ENCODE data around the gene TADA3.
A peak's percentile ranks its signal among the peaks of the same experiment; 100 is the strongest.

TADA3 gene, protein sequence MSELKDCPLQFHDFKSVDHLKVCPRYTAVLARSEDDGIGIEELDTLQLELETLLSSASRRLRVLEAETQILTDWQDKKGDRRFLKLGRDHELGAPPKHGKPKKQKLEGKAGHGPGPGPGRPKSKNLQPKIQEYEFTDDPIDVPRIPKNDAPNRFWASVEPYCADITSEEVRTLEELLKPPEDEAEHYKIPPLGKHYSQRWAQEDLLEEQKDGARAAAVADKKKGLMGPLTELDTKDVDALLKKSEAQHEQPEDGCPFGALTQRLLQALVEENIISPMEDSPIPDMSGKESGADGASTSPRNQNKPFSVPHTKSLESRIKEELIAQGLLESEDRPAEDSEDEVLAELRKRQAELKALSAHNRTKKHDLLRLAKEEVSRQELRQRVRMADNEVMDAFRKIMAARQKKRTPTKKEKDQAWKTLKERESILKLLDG

DNA sequence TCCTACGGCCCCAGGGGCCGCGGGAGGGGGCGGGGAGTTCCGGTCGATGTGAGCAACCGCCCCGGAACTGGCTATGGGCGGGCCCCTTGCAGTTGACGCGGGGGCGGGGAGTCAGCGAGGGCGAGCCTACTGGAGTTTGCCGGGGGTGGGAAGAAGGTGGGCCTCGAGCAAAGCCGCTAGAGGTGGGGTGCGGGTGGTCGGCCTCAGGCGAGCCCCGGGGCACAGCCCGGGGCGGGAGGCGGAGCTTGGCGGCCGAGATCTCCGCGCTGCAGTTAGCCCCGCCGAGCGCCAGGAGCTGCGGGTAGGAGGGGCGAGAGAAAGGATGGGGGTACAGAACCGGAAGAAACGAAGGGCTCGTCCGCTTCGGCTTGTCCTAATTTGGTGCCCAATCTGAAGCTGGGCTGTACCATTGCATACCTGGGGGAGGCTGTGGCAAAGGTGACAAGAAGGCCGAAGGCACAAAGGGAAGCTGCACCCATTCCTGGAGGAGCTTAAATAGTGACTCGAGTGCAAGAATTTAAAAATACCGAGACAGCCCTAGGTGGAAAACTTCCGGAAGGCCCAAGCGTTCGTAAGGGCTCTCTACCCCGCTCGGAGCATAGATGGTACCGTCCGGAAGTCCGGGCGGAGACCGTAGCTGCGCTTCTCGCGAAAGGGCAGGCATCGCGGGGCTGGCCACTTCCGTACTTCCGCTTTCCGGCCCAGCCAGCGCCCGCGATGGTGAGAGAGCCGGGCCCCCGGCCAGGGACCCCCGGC is at the start of gene TADA3, which contains the start of gene ARPC4:
TADA3 (minus strand) TSS at position 69 of the 756 bp plus-strand sequence. CDS start 1,007 bp downstream, outside the sequence.
ARPC4 (plus strand) TSS at position 678 of the 756 bp plus-strand sequence; CDS start at position 718, 40 bp downstream.
- peak; percentile 93 for DNase-seq

DNA sequence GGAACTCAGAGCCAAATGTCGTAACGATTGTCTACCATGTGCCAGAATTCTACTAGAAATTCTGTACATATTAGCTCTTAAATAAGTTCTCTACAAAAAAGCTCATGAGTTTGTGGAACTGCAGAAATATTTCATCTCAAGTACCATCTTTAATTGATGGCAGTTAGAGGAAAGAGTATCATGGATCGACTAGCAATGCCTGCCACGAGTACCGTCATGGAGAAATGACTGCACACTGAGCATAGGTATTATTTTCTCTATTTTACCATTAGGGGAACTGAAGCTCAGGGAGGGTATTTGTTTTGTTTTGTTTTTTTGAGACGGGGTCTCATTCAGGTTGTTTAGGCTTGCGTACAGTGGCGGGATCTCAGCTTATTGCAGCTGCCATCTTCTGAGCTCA is 48.7 kb upstream of the TADA3 start:
- no peak for DNase-seq

DNA sequence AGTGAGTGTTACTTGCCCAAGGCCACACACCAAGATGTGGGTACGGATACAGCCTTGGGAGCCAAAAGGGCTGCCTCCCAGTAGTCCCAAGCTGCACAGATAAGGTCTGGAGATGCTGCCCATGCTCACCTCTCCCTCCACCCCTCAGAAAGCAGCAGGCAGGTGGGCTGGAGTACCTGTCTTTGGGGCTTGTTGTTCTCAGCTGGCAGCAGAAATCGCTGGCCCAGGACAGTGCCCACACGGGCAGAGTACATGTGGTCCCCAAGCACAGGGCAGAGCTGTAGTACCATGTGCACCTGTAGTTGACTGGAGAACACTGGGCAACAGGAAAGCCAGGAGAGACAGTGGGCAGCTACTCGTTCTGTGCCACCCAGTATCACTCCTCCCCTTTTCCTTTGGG is 46.6 kb upstream of the TADA3 start:
- DNase-seq, result no peak

DNA sequence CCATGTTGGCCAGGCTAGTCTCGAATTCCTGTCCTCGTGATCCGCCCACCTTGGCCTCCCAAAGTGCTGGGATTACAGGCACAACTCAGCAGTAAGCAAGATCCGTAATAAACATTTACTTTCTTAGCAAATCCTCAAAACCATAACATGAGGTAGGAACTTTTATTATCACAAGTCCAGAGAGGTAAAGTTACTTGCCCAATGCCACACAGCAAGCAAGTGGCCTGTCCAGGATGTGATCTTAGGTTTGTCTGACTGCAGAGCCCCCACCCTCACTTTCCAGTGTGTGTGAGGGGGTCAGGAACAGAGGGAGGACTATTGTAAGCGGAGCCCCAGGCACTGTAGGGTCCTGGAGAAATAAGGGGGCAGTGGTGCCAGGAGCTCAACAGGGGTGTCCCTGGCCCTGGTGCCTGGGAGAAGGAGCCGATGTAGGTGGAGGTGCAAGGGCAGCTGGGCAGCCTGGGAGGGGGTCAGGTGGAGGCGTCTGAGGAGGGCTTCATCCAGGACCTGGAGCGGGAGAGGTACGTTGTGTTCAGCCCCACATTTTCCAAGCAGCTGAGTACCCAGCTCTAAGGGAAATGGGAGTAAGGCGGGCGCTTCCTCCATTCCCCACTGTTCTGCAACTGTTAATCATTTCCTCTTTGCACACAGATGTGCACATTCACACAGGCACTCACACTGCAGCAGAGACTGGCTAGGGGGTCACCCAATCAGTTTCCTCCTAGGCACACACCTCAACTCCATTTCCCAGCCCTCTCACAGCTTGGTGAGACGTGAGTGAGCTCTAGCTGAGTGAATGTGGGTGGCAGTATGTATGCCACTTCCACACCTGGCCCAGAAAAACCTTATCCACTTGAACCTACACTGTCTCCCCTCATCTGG is 45.7 kb upstream of the TADA3 start:
- no peak for DNase-seq

DNA sequence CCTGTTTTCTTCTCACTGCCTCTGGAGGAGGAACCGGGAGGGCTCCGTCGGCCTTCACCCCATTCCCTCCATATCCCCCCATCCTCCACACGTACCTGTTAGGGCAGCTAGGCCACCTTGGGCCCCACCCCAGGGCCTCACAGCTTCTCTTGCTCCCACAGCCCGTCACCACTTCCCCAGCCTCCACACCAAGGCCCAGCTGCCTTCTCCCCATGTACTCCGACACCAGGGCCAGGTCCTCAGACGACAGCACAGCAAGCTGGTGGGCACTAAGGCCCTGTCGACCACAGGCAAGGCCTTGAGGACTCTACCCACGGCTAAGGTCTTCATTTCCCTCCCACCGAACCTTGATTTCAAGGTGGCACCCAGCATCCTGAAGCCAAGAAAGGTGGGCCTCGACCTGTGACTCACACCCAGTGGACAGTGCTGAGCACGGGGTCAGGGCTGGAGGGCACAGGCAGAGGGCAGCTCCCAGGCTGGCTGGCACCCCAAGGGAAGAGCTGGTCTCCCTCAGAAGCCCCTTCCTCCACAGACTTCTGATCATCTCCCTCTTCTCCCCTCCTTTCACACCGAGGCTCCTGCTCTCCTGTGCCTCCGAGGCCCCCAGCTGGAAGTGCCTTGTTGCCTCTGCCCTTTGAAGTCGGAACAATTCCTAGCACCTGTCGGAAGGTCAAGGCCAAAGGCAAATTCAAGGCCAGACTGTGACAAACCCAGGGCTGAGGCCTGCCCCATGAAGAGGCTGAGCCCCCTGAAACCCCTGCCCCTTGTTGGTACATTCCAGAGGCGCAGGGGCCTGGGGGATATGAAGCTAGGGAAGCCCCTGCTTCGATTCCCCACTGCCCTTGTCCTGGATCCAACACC is 42.5 kb upstream of the TADA3 start:
- no peak for DNase-seq

DNA sequence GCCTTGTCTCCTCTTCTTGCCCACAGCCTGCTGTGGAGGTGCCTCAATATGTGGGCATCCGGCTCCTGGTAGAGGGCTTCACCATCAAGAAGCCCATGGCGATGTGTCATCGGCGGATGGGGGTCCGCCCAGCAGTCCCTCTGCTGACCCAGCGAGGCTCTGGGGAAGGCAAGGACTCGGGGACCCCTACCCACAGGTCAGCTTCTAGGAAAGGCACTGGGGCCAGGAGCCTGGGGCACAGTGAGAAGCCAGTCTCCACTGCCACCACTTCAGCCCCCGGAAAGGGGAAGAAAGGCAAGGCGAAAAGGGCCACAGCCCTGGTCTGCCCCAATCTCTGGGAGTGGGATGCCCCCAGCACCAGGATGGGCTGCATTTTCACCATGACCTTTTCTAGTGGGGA is 40.8 kb upstream of the TADA3 start:
- DNase-seq, result no peak

DNA sequence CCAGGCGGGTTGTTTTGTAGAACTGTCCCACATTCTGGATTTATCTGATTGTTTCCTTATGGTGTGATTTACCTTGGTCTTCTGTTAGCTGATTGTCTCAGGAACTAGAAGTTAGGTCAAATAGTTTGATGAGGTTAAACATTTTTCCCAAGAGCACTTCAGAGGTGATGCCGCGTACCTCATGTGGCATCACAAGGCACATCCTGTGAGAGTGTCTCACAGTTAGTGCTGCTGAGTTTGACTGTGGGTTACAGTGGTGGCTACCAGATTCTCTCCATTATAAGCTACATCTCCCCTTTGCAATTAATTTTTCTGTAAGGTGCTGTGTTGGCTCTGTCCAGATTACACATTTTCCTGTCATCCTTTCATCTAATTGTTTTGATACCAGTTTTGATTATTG is 39.0 kb upstream of the TADA3 start:
- no peak for DNase-seq

DNA sequence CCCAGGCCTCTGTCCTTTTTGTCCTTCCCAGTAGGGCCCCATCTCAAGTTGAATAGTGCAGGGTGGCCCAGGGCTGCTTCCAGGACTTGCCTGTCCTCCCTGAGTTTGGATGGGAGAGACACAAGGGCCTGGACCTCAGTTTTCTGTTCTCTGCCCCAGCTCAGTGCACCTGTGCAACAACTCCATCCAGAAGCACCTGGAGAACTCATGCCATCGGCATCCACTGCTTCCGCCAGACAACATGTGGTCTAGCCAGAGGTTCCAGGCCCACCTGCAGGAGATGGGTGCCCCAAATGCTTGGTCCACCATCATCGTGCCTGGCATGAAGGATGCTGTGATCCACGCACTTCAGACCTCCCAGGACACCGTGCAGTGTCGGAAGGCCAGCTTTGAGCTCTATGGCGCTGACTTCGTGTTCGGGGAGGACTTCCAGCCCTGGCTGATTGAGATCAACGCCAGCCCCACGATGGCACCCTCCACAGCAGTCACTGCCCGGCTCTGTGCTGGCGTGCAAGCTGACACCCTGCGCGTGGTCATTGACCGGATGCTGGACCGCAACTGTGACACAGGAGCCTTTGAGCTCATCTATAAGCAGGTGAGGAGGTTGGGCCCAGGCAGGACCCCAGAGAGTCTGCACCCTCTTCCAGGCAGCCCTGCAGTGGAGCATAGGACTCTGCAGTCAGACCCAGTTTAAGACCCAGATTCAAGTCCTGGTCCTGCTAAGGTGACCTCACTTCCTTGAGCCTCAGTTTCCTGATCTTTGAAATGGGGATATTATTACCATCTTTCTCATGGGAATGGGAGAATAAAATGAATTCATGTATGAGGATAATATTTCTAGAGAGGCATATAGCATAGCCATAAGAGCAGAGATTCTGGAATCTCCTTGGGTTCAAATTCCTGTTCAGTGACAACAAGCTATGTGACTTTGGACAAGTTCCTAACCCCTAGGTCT is 36.8 kb upstream of the TADA3 start:
- DNase-seq, result no peak

DNA sequence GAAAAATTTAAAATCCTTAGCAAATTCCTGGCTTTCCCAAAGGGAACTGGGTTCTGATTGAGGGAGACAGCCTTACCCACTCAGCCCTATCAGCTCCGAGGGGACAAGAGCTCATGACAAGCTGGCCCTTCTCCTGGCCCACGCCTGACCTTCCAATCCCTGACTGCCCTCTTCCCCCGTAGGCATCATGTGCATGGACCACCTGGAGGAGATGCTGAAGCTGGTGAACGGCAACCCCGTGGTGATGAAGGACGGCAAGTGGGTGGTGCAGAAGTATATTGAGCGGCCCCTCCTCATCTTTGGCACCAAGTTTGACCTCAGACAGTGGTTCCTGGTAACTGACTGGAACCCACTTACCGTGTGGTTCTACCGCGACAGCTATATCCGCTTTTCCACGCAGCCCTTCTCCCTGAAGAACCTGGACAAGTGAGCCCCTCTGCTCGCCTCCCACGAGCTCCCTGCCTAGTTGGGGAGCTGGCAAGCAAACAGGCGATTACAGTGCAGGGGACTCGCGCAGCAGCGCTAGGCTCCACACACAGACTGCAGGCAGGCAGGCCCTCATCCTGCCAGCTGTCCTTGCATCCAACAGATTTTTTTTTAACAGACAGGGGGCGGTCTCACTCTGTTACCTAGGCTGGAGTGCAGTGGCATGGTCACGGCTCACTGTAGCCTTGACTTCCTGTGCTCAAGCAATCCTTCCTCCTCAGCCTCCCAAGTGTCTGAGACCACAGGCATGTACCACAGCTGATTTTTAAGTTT is 34.7 kb upstream of the TADA3 start:
- no peak for DNase-seq

DNA sequence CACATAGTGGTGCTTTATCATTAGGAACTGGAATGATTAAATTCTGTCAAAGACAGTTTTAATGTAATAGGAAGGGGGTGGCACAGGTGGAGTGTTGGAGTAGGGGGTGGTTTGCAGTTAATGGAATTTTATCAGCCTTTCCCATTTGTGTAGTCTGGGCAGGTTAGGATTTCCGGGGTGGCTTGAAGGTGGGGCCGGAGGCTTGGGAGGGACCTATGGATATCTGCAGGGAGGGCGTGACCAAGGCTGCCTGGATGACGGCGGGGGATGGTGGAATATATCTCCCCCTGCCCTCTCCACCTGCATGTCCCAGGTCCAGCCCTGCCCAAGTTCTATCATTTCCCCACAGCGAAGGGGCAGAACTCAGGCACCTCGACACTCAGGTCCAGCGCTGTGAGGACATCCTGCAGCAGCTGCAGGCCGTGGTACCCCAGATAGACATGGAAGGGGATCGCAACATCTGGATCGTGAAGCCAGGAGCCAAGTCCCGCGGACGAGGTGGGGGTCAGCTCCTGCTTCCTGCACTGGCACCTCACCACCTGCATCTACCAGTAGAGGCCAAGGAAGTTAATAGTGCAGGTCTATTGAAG is 33.3 kb upstream of the TADA3 start:
- no peak for DNase-seq

DNA sequence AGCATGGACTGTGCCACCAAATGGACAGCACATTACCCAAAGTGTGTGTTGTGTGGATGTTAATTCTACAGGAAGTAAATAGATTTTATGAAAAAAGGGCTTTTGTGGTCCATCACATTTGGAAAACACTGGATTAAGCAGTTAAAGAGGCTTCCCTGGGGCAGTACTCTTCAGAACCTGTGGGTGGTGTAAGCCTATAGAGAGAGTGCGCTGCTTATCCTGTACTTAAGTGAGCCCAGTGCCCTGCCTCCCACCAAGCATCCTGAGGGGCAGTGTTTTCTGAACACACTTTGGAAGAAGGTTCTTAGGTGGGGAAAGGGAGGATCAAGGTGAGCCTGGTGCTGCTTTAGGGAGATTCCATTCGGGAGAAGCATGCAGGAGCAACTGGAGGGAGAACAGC is 28.7 kb upstream of the TADA3 start:
- DNase-seq, result no peak

DNA sequence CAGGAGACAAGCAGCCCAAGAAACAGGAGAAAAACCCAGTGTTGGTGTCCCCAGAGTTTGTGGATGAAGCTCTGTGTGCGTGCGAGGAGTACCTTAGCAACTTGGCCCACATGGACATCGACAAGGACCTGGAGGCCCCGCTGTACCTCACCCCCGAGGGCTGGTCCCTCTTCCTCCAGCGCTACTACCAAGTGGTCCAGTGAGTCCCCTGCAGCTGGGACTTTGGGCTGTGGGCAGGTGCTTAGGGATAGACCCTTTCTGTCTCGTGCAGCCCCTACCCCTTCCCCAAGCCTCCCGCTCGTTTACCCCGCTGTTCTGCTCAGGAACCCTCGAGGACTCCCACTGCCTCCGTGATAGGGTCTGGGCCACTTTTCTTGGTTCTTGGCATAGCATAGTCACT is 28.3 kb upstream of the TADA3 start:
- DNase-seq, result no peak

DNA sequence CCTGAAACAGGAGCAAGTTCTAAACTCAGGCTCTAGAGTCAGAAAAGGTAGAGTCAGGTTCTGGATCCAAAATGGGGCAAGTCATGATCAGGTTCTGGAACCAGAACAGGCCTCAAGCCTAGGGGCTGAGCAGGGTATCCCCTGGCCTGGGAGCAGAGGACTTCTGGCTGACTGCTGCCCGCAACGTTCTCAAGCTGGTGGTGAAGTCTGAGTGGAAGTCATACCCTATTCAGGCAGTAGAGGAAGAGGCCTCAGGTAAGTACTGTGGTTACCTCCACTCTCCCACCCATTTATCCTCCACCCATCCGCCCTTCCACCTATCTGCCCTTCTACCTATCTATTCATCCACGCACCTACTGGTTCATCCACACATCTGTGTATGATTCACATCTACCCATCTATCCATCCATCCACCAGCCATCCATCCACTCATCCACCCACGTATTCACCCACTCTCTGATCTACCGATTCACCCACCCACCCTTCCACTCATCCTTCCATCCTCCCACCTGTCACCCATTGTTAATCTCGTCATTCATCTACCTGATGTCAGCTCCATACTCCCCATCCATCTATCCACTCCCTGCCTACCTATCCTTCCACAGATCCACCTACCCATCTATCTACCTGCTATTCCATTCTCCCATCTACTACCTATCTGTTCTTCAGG is 26.5 kb upstream of the TADA3 start:
- no peak for DNase-seq

DNA sequence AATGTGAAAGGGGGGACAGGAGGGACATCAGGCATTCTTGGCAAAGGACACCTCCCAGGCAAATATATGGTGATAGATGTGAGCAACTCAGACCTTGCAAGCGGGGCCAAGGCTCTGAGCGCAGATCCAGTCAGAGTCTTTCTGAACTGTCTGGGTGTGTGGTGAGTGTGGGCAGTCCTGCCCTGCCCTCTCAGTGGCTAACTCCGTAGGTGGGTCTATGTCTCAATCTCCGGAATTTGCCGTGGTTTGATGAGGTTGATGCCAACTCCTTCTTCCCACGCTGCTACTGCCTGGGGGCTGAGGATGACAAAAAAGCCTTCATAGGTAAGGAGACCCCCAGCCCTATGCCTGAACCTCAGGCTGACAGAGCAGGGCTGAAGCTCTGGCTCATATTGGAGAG is 25.2 kb upstream of the TADA3 start:
- DNase-seq, result no peak

DNA sequence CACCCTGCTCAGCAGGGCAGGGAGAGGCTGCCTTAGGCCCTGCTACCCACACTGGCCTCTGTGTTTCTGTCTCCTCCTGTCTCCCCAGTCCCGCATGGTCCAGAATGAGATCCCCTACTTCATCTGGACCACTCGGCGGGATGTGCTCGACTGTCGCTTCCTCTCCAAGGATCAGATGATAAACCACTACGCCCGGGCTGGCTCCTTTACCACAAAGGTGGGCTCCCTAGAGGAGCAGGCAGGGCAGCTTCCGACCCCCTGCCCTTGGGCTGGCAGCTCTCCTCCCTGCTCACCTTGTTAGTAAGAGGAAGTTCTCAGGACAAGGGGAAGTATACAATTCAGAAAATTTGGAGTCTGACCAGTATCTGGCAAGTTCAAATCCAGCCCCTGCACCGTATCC is 23.7 kb upstream of the TADA3 start:
- no peak for DNase-seq

DNA sequence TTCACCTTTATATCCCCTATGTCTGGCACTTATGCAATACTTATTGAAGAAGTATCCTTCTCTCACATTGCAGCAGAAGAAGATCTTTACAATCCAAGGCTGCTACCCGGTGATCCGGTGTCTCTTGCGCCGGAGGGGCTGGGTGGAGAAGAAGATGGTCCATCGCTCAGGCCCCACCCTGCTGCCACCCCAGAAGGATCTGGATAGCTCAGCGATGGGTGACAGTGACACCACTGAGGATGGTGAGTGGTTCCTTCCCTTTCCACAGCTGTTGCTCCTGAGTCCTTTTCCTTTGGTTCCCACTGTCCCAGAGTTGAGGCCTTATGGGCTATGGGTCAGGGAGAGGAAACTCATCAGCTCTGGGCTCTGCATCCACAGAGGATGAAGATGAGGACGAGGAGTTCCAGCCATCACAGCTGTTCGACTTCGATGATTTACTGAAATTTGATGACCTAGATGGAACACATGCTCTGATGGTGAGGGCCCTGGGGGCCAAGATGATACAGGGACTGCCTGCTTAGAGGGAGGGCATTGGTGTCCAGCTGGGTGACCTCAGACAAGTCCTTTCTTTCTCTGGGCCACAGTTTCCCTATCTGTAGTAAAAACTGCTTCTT is 20.7 kb upstream of the TADA3 start:
- DNase-seq, result no peak

DNA sequence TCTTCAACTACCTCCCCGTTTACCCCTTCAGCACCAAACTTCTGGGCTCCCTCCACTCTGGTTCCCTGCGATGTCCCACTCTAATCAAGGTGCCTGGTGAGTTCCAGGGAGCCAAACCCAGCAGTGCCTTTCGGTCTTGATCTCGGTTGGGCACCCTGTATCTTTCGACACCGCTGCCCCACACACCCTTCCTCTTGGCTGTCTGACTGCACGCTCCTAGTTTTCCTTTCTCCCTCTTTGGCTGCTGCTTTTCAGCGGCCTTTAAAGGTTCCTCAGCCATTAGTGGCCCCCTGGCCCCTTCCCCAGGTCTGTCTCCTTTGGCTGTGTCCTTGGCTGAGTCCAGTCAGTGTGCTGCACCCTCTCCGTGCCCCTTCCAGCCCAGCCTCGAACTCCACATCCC is 18.6 kb upstream of the TADA3 start:
- no peak for DNase-seq

DNA sequence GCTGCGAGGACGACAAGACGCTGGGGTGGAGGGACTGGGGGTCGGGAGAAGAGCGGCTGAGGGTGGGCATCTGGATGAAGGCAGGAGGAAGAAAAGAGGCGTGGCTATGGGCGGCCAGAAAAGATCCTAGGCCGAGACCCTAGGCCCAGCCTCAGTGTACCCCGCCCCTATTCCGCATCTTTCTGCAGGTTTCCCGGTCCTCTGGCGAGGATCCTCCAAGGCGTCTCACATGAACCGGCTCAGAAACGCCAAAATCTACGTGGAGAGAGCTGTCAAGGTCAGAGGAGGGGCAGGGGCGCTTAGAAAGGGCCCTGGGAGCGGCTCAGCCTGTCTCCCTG is 18.1 kb upstream of the TADA3 start:
- no peak for DNase-seq
